Measurements from ENCODE around the gene SMYD3.

The SMYD3 gene

DNA sequence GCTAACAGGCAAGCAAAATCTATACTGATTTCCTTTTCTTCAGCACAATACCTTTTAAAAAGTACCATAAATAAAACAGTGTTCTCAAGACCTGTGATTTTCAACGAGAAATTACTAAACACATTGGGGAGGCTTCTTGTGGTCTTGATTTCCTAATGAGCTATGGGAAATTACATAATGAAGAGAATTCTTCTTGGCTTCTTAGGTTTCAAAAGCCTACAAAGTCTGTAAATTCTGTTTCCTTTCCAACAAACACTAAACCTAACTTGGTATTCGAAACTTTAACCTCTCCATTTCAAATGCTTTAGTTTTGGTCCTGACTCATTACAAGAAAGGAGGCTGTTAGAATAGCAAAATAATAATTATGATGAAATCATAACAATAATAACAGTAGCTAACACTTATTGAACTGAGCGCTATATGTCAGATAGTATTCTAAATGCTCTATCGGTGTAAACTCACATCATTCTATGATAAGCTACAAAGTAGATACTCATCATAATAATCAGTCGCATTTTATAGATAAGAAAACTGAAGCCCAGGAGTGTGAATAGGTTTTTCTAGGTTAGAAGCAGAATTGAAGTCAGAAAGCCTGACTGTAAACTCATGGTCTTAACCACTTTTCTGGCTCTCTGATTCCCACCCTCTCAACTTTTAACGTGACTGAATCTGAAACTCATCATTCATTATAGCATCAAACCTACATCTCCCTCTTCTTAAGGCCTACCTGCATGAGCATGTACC, 486.7 kb downstream of the SMYD3 start:
- DNase-seq (ENCODE audit: low spot score): no peak

DNA sequence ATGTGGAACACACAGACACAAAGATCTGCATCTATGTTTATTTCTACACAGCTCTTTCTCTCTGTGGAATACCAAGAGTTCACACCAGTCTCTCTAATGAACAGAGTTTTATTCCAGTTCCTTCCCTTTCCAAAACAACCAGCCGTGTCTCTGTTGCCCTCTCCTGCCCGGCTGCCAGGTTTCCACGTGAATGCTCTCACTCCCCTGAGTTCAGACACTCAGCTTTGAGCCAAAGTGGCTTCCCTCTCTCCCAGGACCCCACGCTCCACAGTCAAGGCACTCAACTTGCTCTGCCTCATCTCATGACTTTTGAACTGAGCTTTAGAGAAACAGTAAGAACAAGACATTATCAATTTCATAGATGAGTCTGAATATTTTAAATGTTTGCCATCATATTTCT, 488.9 kb downstream of the SMYD3 start:
- DNase-seq (ENCODE audit: low spot score): no peak

DNA sequence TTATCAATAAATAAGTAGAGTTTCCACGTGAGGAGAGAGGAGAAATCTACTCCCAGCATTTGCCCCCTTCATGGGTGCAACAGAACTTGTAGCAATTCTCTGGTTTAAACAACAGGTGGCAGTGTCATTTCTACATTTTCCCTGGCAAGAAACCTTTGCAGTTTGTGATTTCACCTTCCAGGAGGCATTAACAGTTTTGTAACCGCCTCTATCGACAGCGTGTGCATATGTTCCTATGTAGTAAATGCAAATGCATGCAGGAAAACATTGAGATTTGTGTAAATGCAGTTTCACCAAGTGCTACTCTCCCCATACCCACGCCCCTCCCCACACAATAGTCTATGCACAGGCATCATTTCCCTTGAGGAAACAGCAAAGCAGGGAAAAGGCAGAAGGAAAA, 494.7 kb downstream of the SMYD3 start:
- DNase-seq (ENCODE audit: low spot score): peak; percentile 25

DNA sequence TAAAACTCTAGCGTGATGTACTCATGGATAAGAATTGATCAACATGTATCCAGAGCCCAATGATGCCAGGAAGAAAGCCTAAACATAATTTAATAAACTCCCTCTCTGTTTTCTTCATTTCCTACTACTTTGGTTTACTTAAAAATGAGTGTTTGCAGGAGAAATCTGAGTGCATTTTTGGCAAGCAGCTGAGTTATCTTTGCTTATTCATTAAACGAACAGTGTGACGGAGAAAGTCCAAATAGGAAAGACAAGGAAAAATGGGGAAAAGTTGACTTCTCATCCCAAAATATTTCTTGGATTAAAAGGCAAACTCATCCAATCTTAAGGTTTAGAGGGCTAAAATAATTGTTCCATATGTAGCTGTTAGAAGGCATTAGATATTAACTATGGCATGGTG, 496.7 kb downstream of the SMYD3 start:
- no peak for DNase-seq (ENCODE audit: low spot score)

DNA sequence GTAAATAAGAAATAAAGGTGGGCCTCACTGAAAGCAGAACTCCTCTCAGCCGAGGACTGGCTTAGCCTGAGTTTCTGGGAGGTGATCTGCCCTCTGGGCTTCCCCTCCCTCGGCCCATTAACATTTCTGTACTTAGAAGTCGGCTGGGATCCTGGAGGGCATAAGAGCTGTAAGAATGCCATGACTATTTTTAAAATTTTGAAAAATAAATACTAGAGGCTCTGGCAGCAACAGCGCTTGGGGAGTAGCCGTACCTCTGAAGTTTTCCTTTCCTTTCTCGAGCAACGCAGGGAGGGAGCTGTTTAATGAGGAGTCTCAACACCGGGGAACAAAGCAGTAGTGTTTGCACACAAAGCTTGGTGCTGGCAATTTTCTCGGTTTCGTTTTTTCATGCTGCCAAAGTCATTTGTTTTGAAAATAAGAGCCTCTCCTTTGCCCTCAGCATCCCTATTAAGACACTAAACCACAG, 498.7 kb downstream of the SMYD3 start:
- DNase-seq (ENCODE audit: low spot score): no peak

DNA sequence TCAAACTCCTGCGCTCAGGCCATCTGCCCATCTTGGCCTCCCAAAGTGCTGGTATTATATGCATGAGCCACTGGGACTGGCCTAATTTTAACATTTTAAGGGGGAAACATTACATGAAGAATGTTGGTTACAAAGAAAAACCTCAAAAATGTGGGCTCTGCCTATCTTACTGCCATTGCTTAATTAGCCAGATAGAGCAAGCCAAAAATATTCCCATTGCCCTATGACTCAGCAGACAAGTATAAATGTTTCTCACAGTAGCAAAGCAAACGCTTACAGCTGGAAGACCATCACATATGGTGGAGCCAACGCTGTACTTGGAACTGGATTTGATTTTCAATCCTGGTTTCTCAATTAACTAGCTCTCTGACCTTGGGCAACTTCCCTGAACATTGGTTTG, 502.0 kb downstream of the SMYD3 start:
- DNase-seq (ENCODE audit: low spot score): no peak

DNA sequence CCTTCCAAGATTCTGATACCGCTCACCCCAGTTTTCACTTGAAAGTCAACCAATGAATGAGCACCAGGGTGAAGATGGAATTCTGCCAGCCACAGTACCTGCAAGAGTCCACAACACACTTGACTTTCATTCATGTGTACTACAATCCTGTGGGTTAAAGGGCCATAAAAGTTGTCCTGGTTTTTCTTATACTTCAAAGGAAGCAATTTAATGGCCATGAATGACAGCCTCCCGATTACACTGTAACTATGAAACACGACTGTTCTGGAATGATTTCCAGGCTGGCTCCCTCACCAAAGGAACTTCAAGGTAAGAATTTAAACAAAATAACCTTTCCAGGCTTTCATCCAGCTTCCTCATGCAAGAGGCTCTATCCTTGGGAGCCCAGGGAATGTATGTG, 502.8 kb downstream of the SMYD3 start:
- no peak for DNase-seq (ENCODE audit: low spot score)

DNA sequence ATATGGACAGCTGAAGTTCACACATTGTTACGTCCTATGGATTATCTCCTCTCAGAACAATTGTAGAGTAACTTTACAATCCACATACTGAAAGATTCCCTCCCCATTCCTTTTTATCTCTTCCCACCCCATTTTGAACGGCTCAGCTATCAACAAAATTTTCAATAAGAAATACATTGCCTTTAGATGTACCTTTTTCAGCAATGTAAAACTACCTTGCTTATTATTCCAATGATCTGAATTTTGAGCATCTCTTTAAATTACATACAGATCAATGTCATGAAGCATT, 503.7 kb downstream of the SMYD3 start:
- no peak for DNase-seq (ENCODE audit: low spot score)

DNA sequence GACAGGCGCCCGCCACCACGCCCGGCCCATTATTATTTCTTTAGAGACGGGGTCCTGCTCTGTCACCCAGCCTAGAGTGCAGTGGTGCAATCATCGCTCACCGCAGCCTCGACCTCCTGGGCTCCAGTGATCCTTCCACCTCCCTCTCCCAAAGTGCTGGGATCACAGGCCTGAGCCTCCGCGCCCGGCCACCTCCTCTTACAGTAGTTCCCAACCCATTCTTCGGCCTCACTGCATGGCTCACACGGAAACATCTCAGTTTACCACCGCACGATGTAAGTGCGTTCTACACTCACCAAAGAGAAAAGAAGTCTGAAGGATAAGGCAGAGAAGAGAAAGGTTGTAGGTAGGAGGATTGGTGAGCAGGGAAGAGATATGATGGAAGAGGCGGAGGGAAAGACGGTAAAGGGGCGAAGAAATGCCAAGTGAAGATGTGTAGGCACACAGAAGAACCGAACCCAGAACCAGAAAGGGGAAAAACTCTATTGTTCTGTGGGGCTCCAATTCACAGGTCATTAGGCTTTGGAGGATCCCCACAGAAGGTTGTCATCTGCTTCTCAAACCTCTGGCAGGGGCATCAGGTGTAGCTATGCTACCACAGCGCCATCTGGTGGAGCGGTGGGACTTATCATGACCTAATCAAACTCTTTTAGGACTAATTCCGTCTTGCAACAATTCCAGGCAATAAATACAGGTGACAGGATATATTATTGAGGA, 504.2 kb downstream of the SMYD3 start:
- peak; percentile 79 for DNase-seq (ENCODE audit: low spot score)

DNA sequence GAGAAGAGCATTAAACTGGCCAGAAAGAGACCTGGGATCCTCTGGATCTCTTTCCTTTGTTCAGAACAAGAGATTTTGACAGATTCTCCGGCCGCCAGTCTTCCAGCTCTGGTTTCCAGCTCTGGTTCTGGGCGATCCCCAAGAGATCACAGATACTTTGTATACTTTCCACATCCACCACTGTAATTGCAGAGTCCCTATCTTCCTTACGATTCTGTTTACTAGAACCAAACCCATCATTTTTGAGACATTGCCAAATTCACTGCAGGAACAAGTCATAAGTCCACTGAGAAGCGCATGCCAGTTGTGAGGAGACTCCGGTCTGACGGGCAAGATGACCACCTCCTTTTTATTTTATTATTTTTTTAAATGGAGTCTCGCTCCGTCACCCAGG, 505.2 kb downstream of the SMYD3 start:
- no peak for DNase-seq (ENCODE audit: low spot score)

DNA sequence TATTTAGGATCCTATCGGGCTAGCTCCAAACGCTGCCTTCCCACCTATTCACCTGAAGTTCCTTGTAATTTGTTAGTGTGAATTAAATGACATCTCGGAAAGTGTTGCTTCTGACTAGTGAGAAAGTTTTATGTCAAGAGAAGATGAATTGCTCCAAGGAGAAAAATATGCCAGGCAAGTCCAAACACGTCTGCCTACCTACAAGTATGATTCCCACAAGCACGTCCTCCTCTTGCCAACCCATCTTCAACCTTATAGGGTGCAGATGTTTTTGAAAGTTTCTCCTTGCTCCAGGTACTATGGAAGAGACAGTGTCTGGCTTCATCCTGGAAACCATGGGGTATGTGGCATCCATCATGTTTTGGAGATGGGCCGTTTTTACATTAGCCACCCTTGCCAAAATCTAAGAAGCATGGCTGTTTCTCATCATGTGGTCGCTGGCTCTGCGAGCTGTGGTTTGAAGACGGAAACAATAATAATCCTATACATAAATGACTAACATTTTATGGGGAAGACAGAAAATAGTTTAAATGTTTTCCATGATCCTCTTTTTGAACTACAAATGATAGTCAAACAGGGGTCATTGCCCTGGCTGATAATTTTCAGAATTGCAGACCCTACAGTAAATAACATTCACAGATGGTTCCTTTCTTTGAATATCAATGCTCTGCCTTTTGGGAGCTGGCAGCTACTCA, 505.8 kb downstream of the SMYD3 start:
- no peak for DNase-seq (ENCODE audit: low spot score)

DNA sequence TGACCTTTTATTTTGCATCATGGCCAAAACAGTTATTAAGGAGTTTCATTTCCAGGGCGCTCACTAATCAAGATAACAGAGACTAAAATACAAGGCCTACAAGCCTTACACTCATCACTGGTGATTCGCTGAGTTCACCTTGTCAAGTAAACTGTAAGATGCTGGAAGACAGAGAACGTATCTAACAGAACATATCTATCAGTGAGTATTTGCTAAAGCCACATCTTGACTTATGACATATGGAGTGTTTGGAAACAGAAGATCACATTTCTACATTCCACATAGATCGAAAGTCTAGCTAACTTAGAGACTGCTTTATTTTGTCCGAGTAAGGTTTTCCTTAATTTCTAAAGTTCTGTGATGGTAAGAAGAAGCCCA, 506.5 kb downstream of the SMYD3 start:
- DNase-seq (ENCODE audit: low spot score): no peak

DNA sequence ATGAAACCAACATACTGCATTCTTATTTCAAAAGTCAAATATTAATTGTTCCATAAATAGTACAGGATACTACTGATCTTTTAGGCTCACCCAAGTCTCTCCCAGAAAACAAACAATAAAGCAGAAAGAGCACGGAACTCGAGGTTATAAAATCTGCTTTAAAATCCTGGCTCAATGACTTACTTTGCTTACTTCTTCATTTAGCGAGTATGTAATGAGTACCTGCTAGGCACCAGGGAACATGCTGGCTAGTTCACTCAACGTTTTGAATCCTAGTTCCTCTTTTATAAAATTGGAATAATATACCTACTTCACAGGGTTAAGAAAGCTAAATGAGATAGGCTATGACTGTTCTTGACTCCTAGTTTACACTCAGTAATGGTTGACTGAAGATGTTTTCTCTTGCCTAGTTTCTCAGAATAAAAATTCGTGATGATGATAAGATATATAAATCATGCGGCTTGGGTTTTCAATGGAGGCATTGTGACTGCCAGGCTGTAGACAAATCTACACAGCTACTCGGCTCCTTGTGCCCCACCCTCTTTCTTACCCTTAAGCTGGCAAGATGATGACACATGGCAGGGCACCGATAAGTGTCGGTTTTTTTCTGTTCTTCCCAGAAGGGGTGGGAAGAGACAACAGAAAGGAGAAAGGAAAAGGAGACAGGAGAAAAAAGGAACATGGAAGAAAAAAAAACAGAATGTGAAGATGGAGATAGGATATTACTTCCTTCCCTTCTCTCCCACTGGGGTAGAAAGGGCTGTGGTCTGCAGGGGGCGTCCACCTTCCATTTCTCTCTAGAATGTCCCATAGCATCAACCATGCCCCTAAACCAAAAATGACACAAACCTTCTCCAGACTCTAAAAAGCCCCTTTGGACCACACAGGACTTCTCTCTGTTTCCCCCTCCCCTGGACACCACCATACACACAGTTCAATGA, 507.1 kb downstream of the SMYD3 start:
- no peak for DNase-seq (ENCODE audit: low spot score)

DNA sequence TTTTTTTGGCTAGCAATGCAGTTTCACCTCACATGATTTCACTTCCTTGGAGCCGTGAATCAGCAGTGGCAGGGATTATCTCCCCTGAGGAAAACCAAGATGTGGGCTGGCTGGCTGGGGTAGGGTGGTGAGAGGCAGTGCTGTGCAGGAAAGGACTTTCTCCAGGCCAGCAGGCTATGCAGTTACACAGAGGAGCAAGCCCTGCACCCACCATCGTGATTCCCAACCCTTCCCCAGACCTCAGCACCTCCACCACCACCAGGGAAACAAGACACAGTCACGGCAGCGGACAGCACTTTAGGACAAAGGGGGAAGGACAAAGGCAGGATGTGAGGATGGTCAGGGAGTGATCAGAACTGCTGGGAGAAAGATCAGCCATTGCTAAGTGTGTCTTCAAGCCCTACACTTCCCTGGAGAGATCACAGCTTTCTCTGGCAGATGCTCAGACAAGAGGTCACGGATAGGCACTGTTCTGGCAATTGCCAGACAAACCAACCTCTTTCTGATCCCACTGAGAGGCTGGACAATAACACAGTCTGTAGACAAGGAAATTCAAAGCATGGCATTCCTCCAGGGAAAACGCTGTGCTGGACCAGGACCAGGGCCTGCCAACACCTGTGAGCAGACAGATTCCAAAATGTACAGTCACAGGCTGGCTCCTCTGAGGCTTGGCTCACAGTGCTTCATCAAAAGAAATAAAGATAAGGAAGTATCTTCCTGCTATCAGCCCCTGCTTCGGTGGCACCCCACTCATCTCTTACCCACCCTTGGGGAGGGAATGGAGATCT, 509.4 kb downstream of the SMYD3 start:
- no peak for DNase-seq (ENCODE audit: low spot score)

DNA sequence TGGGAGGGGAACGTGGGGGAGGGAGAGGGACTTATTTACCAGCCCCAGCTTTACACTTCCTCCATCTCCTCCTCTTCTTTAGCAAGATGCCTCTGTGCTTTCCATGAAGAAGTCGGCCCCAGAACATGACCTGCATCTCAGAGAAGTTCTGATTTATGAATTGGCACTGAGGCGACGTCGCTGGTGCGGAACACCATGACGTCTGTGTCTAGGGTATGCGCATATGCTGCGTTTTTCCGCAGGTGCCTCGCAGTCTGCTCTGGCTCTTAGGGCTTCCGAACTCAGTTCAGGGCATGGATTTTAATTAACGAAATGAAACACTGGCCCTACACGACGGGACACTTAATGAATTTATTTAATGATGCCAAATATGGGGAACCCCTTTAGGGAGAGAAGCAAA, 510.3 kb downstream of the SMYD3 start:
- no peak for DNase-seq (ENCODE audit: low spot score)

DNA sequence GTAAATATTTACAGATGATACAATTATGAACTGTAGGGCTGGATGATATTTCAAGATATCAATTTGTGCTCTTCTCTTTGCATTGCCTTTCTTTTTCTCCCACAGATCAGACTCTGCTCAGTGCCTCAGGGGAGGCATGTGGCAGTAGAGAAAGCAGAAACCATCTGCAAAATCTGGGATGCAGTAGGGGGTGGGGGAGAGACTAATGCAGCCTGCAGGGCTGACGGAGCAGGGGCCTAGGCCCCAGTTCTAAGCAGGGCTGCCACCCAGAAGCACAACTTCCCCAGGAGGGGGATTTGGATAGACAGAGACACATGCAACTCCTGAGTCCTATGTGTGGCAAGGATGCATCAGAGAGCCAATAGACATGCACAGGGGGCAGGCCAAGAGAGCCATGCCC, 511.6 kb downstream of the SMYD3 start:
- no peak for DNase-seq (ENCODE audit: low spot score)

DNA sequence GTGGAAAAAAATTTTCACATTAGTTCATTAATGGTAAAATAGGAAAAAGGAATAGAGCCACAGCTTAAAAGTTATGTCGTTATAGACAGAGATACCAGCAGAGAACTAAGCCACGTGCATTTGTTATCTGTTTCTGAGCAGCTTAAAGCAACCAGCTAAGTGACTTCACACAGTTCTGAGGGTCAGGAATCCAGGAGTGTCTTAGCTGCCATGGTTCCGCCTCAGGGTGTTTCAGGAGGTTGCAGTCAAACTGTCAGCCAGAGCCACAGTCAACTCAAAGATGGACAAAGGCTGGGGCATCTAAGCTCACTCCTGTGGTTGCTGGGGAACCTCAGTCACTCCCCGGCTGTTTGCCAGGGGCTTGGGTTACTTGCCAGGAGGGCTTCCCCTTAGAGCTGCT, 515.8 kb downstream of the SMYD3 start:
- no peak for DNase-seq (ENCODE audit: low spot score)

DNA sequence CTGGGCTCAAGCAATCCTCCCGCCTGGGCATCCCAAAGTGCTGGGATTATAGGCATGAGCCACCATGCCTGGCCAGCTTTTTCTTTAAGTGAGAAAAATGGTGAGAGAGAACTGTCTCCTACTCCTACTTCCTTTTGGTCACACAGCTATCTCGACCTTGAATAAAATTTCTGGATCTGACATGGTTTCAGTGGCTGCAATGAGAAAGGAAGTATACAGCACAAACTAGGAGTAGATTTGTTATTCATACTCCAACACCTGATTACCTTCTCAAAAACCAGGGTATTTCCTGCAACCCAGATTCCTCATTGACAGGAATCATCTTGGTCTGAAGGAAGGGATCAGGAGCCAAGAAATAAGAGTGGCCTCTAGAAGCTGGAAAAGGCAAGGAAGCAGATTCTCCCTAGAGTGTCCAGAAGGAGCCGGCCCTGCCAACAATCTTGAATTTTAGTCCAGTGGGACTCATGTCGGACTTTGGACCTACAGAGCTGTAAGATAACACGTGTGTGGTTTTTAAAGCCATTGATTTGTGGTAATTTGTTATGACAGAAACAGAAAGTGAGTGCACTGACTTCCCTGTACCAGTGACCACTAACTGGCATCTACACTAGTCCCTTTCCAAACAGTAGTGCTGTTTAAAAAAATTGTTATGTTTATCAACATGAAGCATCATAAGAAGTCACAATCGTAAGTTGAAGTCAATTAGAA, 516.6 kb downstream of the SMYD3 start:
- DNase-seq (ENCODE audit: low spot score): no peak

DNA sequence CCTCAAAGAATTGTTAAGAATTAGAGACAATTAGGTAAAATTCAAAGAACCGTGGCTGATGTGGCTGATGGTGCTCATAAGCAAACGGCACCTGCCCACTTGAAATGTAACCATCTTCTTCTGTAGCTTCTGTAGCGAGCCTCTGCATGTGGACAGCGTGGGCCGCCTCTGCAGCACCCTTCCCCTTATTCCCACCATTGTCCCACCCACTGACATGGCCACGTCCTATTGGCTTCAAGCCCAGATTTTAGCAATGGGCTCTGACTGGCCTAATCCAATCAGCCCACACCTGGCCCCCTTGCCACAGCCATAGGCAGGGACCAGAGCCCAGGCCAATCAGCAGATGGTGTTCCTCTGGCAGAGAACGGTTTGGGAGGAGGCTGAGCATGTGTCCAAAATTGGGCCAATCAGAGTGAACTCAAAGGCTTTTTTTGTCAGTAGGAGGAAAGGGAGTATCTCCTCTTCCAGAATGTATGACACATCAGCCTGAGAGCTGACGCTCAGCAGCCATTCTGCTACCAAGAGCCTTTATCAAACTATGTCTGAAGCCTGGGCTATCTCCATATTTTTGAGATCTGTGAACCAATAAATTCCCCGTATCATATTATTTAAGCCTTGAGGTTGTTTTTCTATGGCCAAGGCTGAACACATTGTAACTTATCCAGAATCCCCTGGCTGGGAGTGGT, 518.5 kb downstream of the SMYD3 start:
- no peak for DNase-seq (ENCODE audit: low spot score)

DNA sequence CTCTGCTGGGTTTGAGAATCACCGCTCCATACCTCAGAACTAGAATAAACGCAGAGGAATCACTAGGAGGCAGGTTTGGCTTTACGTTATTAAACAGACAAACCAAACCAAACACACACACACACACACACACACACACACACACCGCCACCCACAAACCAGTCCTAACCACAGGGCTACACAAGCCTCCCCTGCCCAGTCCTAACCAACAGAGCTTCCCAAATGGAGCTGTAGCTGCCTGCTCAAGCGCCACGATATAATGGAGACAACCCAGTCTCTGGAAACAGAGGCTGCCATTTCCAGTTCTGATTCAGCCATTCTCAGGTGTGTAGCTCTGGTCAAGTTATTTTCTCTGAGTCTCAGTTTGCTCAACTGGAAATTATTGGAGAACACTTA, 519.1 kb downstream of the SMYD3 start:
- DNase-seq (ENCODE audit: low spot score): no peak
